CD14-positive monocyte (primary cell): ENCODE measurements around the gene TCTN1. TPM values are rescaled to one million over a fixed set of nuclear protein-coding genes. Genes with fewer than 3 reads are reported as not detected.

Experiments used
- DNase-seq, 3 donors: peaks; one replicate each; pipeline ENCODE4 v3.0.0-alpha.2; 2011 to 2022
- H2AFZ ChIP-seq: 2 replicates; pipeline ENCODE4 v1.6.0; 2012; ENCODE audit warnings: mild to moderate bottlenecking, low read depth, low read length, inconsistent platforms; ENCODE audit not compliant: insufficient read depth, poor library complexity, severe bottlenecking
- H3K27ac ChIP-seq, 2 donors: 1 replicate in 1 of 2; 2 replicates in 1 of 2; pipeline ENCODE4 v1.5.1; 2012 to 2013; ENCODE audit warnings: low read length in 2 of 2, control low read depth in 1 of 2, inconsistent platforms in 1 of 2, low read depth in 1 of 2, mild to moderate bottlenecking in 1 of 2
- H3K27me3 ChIP-seq, 2 donors: one replicate each; pipeline versions ENCODE4 v1.6.0 to v1.6.1; 2011 to 2013; ENCODE audit warnings: low read length in 2 of 2; ENCODE audit not compliant: control insufficient read depth in 2 of 2, insufficient read depth in 2 of 2
- H3K36me3 ChIP-seq, 2 donors: replicated peaks in 1 of 2; 1 replicate in 1 of 2; 2 replicates in 1 of 2; pipeline versions ENCODE4 v1.5.1 to v1.6.1; 2012 to 2013; ENCODE audit warnings: low read length in 2 of 2, control low read depth in 1 of 2, inconsistent platforms in 1 of 2, mild to moderate bottlenecking in 1 of 2; ENCODE audit not compliant: insufficient read depth in 2 of 2, control insufficient read depth in 1 of 2
- H3K4me1 ChIP-seq, 2 donors: 1 replicate in 1 of 2; 2 replicates in 1 of 2; pipeline versions ENCODE4 v1.5.1 to v1.6.1; 2012 to 2013; ENCODE audit warnings: low read length in 2 of 2, control low read depth in 1 of 2, inconsistent platforms in 1 of 2, mild to moderate bottlenecking in 1 of 2, moderate library complexity in 1 of 2; ENCODE audit not compliant: insufficient read depth in 2 of 2, control insufficient read depth in 1 of 2
- H3K4me2 ChIP-seq: replicated peaks from 2 replicates; pipeline ENCODE3; 2012; ENCODE audit warnings: low read length, moderate library complexity, mild to moderate bottlenecking; ENCODE audit not compliant: poor library complexity, severe bottlenecking; ENCODE audit errors: extremely low read depth
- H3K4me3 ChIP-seq, 3 experiments: fragments of 200-600 bp in 1 of 3; sonication (generic) in 1 of 3; replicated peaks in 1 of 3; 1 replicate in 2 of 3; 2 replicates in 1 of 3; pipeline ENCODE4 v1.5.1; 2011 to 2013; ENCODE audit warnings: low read length in 3 of 3, mild to moderate bottlenecking in 3 of 3, control low read depth in 2 of 3, low read depth in 2 of 3, inconsistent platforms in 1 of 3, moderate library complexity in 1 of 3
- H3K79me2 ChIP-seq: 2 replicates; pipeline ENCODE4 v1.6.0; 2012; ENCODE audit warnings: mild to moderate bottlenecking, control low read depth, inconsistent platforms, low read length, moderate library complexity; ENCODE audit not compliant: insufficient read depth
- H3K9ac ChIP-seq: 2 replicates; pipeline ENCODE4 v1.6.0; 2017; ENCODE audit warnings: low read length, mild to moderate bottlenecking; ENCODE audit not compliant: insufficient read depth, poor library complexity, severe bottlenecking
- H3K9me3 ChIP-seq, 2 donors: replicated peaks in 1 of 2; 1 replicate in 1 of 2; 2 replicates in 1 of 2; pipeline versions ENCODE4 v1.5.1 to v1.6.1; 2012 to 2013; ENCODE audit warnings: low read length in 2 of 2, control low read depth in 1 of 2; ENCODE audit not compliant: control insufficient read depth in 1 of 2, insufficient read depth in 1 of 2
- H4K20me1 ChIP-seq: 2 replicates; pipeline ENCODE4 v1.6.0; 2012; ENCODE audit warnings: mild to moderate bottlenecking, low read length, control low read depth, moderate library complexity; ENCODE audit not compliant: insufficient read depth
- H3K27ac Mint-ChIP-seq, 7 donors: one replicate each; pipeline ENCODE4 v1.8.0; 2020; ENCODE audit warnings: mild to moderate bottlenecking in 7 of 7, mixed read lengths in 7 of 7, moderate library complexity in 6 of 7, inconsistent platforms in 2 of 7
- H3K27me3 Mint-ChIP-seq, 3 donors: one replicate each; pipeline ENCODE4 v1.8.0; 2021 to 2022; ENCODE audit warnings: low read depth in 3 of 3, mild to moderate bottlenecking in 3 of 3, mixed read lengths in 3 of 3, moderate library complexity in 3 of 3, inconsistent platforms in 1 of 3
- H3K36me3 Mint-ChIP-seq, 2 donors: one replicate each; pipeline ENCODE4 v1.8.0; 2020; ENCODE audit warnings: mixed read lengths in 2 of 2, inconsistent platforms in 1 of 2, mild to moderate bottlenecking in 1 of 2
- H3K4me1 Mint-ChIP-seq: one replicate; pipeline ENCODE4 v1.8.0; 2020; ENCODE audit warnings: mild to moderate bottlenecking, mixed read lengths
- H3K4me3 Mint-ChIP-seq, 2 donors: one replicate each; pipeline ENCODE4 v1.8.0; 2020; ENCODE audit warnings: mild to moderate bottlenecking in 2 of 2, mixed read lengths in 2 of 2, moderate library complexity in 1 of 2
- H3K9me3 Mint-ChIP-seq, 7 donors: one replicate each; pipeline ENCODE4 v1.8.0; 2020 to 2022; ENCODE audit warnings: mixed read lengths in 7 of 7, mild to moderate bottlenecking in 6 of 7, moderate library complexity in 6 of 7, inconsistent platforms in 2 of 7
- CTCF ChIP-seq: fragments of 200-600 bp; IDR thresholded peaks from one replicate; pipeline ENCODE4 v1.8.0; 2022; ENCODE audit warnings: antibody characterized with exemption, mild to moderate bottlenecking
- WGBS: methylation state at CpG from one replicate; pipeline ENCODE4 v1.1.5; 2013; ENCODE audit warnings: missing lambda C conversion rate; ENCODE audit not compliant: insufficient coverage; 5-methylcytosine and 5-hydroxymethylcytosine counted together
- intact Hi-C, 2 donors: fragments of 100-400 bp; cut with micrococcal nuclease; formaldehyde crosslinking; loops; one replicate each; pipeline versions ENCODE4 v1.15.0 to v1.15.1; 2023
- polyA plus RNA-seq, 3 donors: library from polyadenylated mRNA; depleted of rRNA in 1 of 3; unstranded in 2 of 3; stranded (reverse) in 1 of 3; fragments of 300-500 nt in 2 of 3; fragments of >200 nt in 1 of 3; fragmentation: Illumina TruSeq in 2 of 3; gene quantifications; 1 replicate in 2 of 3; 2 replicates in 1 of 3; pipeline ENCODE4 v1.2.3, GENCODE V29; 2012 to 2021

The TCTN1 gene
- polyA plus RNA-seq, 3 donors, result 4.0 to 6.1 (median 4.5) TPM

GRCh38 chr12:110638796-110639195 lies 24.9 kb downstream of the TCTN1 start:
- intact Hi-C loops, result no loop called here
- H3K4me2 ChIP-seq, result no peak overlapping the region
- Mint-ChIP-seq H3K4me1 (peaks cover 52% of the 10 kb centered on the region), H3K36me3 (no peaks in the 10 kb centered on the region), H3K27me3 (peaks cover 0 to 7% (median 4%) of the 10 kb centered on the region in 3 donors), H3K9me3 (peaks cover 0 to 4% (median 0%) of the 10 kb centered on the region in 7 donors), H3K27ac (peak overlapping the region in 1 of 7 donors; percentile 68), H3K4me3 (no peak overlapping the region)
- WGBS, result 75% methylated on average over 2 of the region's 5 CpGs
- H3K4me3 ChIP-seq, result no peak overlapping the region
- H3K27me3 ChIP-seq, result no peaks in the 10 kb centered on the region
- peaks cover 27 to 39% of the 10 kb centered on the region in 2 donors for H3K4me1 ChIP-seq
- no peaks in the 10 kb centered on the region for H4K20me1 ChIP-seq
- no peaks in the 10 kb centered on the region for H3K9me3 ChIP-seq
- no peak overlapping the region for H3K27ac ChIP-seq
- no peaks in the 10 kb centered on the region for H3K79me2 ChIP-seq
- H3K9ac ChIP-seq, result no peak overlapping the region
- peak; percentile 29 to 76 (median 48) for DNase-seq
- H2AFZ ChIP-seq, result no peak overlapping the region
- TF ChIP-seq CTCF, result no peak
- H3K36me3 ChIP-seq, result no peaks in the 10 kb centered on the region

GRCh38 chr12:110639336-110640141 lies 25.6 kb downstream of the TCTN1 start:
- intact Hi-C loops, result no loop called here
- H3K4me2 ChIP-seq, result peak overlapping the region; percentile 45
- peaks cover 27 to 43% of the 10 kb centered on the region in 2 donors for H3K4me1 ChIP-seq

More at GRCh38 chr12:110639336-110640141, 25.6 kb downstream of the TCTN1 start:
- no peak overlapping the region for H3K9ac ChIP-seq
- H4K20me1 ChIP-seq, result no peaks in the 10 kb centered on the region
- Mint-ChIP-seq H3K4me1 (peaks cover 56% of the 10 kb centered on the region), H3K4me3 (peak overlapping the region; percentile 53 to 59), H3K27ac (peak overlapping the region; percentile 36 to 90 (median 76)), H3K36me3 (peaks cover under 1 to 2% of the 10 kb centered on the region in 2 donors), H3K27me3 (peaks cover 0 to 7% (median 4%) of the 10 kb centered on the region in 3 donors), H3K9me3 (peaks cover 0 to 4% (median 0%) of the 10 kb centered on the region in 7 donors)
- H3K36me3 ChIP-seq, result no peaks in the 10 kb centered on the region
- no peaks in the 10 kb centered on the region for H3K27me3 ChIP-seq
- WGBS, result 96% methylated on average over 3 of the region's 7 CpGs
- peak overlapping the region; percentile 15 for H2AFZ ChIP-seq
- DNase-seq, result peak; percentile 43 to 64 (median 61)
- H3K9me3 ChIP-seq, result no peaks in the 10 kb centered on the region
- TF ChIP-seq CTCF, result no peak
- H3K4me3 ChIP-seq, result peak overlapping the region in 1 of 3 experiments; percentile 20
- H3K79me2 ChIP-seq, result no peaks in the 10 kb centered on the region
- H3K27ac ChIP-seq, result peak overlapping the region in 1 of 2 donors; percentile 63
